Ishikawa (cell line): ENCODE measurements around the gene EEA1.

ENCODE experiments used
- CEBPB ChIP-seq: IDR thresholded peaks from 2 replicates; pipeline ENCODE4 v1.6.1; 2012
- CREB1 ChIP-seq: IDR thresholded peaks from 2 replicates; pipeline ENCODE4 v1.6.1; 2012; ENCODE audit warnings: low read depth
- EGR1 ChIP-seq: IDR thresholded peaks from 2 replicates; pipeline ENCODE4 v1.6.1; 2012
- EP300 ChIP-seq: IDR thresholded peaks from 2 replicates; pipeline ENCODE4 v1.6.1; 2012; ENCODE audit warnings: borderline replicate concordance
- FOXM1 ChIP-seq: IDR thresholded peaks from 2 replicates; pipeline ENCODE4 v1.6.1; 2012; ENCODE audit warnings: low read depth, borderline replicate concordance
- RAD21 ChIP-seq: IDR thresholded peaks from 2 replicates; pipeline ENCODE4 v1.6.1; 2012; ENCODE audit warnings: low read depth
- TAF1 ChIP-seq: IDR thresholded peaks from 2 replicates; pipeline ENCODE4 v1.6.1; 2012; ENCODE audit warnings: low read depth, mild to moderate bottlenecking
- TEAD4 ChIP-seq: IDR thresholded peaks from 2 replicates; pipeline ENCODE4 v1.6.1; 2012
- USF1 ChIP-seq: IDR thresholded peaks from 2 replicates; pipeline ENCODE4 v1.6.1; 2012
- YY1 ChIP-seq: IDR thresholded peaks from 2 replicates; pipeline ENCODE4 v1.6.1; 2012; ENCODE audit warnings: low read depth
- TF ChIP-seq, protein P1 (sequence below): IDR thresholded peaks from 2 replicates; pipeline ENCODE4 v1.6.1; 2012; ENCODE audit warnings: low read depth, mild to moderate bottlenecking
- TF ChIP-seq, protein P2 (sequence below): IDR thresholded peaks from 2 replicates; pipeline ENCODE4 v1.6.1; 2012

GRCh38 chr12:92877904-92878303 lies 51.2 kb downstream of the EEA1 start:
- TF ChIP-seq, protein P1, sequence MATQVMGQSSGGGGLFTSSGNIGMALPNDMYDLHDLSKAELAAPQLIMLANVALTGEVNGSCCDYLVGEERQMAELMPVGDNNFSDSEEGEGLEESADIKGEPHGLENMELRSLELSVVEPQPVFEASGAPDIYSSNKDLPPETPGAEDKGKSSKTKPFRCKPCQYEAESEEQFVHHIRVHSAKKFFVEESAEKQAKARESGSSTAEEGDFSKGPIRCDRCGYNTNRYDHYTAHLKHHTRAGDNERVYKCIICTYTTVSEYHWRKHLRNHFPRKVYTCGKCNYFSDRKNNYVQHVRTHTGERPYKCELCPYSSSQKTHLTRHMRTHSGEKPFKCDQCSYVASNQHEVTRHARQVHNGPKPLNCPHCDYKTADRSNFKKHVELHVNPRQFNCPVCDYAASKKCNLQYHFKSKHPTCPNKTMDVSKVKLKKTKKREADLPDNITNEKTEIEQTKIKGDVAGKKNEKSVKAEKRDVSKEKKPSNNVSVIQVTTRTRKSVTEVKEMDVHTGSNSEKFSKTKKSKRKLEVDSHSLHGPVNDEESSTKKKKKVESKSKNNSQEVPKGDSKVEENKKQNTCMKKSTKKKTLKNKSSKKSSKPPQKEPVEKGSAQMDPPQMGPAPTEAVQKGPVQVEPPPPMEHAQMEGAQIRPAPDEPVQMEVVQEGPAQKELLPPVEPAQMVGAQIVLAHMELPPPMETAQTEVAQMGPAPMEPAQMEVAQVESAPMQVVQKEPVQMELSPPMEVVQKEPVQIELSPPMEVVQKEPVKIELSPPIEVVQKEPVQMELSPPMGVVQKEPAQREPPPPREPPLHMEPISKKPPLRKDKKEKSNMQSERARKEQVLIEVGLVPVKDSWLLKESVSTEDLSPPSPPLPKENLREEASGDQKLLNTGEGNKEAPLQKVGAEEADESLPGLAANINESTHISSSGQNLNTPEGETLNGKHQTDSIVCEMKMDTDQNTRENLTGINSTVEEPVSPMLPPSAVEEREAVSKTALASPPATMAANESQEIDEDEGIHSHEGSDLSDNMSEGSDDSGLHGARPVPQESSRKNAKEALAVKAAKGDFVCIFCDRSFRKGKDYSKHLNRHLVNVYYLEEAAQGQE = no peak
- TF ChIP-seq, protein P2, sequence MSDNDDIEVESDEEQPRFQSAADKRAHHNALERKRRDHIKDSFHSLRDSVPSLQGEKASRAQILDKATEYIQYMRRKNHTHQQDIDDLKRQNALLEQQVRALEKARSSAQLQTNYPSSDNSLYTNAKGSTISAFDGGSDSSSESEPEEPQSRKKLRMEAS = no peak
- TF ChIP-seq TAF1 (no peak), CEBPB (no peak), CREB1 (no peak), RAD21 (no peak), EP300 (no peak), FOXM1 (no peak), TEAD4 (no peak), EGR1 (no peak), USF1 (no peak), YY1 (no peak)
